HG02571 (cell line): ENCODE results near the gene LUC7L.
"Not testable (repeated sequence)": the region's sequence is repeated elsewhere in the genome, so short reads cannot be mapped to it uniquely, and the experiment has no call there.

Experiments used
- ATAC-seq: cut with Tn5 transposase; IDR thresholded peaks from one replicate; pipeline ENCODE4 v1.9.1; 2021; ENCODE audit warnings: mild to moderate bottlenecking, moderate library complexity; ENCODE audit not compliant: unreplicated experiment

The LUC7L gene

DNA sequence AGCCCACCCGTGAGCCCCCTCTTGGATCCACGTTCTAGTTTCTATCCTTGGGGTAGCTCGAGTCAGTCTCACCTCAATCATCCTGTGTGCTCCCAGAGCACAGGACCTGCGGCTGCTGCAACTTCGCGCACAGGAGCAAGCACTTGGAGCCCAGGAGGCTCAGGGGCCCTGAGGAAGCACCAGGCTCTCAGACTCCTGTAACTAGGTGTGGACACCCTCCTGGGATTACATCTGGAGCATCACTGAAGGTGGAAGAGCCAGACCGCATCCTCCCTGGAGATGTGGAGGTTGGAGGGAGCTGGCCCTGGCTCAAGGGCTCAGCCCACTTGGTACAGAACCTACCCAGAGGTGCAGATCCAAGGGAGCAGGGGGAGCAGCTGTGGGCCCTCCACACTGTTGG lies 46.2 kb downstream of the LUC7L start:
- no peak for ATAC-seq

DNA sequence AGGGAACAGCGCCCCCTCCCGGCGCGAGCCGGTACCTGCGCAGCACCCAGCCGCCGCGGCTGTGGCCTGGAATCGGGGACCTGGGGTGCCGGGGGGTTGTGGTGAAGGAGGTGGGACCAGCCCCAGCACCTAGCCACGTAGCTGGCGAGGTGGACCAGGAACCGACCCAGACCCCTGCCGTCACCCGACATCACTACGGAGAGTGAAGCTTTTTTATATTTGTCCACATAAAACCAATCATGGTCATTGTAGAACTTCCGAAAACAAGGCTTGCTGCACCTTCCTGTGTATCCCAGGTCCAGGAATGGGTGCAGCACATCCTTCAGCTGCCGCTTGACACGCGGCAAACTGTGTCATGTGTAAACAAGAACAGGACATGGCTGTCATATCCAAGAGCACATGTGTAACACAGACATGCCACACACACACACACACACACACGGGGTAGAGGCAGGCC lies 47.7 kb downstream of the LUC7L start:
- no peak for ATAC-seq

GRCh38 chr16:180681-181564 lies 48.3 kb downstream of the LUC7L start:
- no peak for ATAC-seq

DNA sequence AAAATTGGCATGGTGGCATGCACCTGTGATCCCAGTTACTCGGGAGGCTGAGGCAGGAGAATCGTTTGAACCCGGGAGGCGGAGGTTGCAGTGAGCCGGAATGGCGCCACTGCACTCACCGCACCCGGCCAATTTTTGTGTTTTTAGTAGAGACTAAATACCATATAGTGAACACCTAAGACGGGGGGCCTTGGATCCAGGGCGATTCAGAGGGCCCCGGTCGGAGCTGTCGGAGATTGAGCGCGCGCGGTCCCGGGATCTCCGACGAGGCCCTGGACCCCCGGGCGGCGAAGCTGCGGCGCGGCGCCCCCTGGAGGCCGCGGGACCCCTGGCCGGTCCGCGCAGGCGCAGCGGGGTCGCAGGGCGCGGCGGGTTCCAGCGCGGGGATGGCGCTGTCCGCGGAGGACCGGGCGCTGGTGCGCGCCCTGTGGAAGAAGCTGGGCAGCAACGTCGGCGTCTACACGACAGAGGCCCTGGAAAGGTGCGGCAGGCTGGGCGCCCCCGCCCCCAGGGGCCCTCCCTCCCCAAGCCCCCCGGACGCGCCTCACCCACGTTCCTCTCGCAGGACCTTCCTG lies 49.1 kb downstream of the LUC7L start, which contains the start of gene HBQ1:
Gene HBQ1, plus strand, starts transcription at position 359 of the 575 bp plus-strand sequence. Its CDS starts 28 bp downstream, at position 387.
- ATAC-seq = no peak

GRCh38 chr16:179211-180092 lies 49.8 kb downstream of the LUC7L start:
- no peak for ATAC-seq

DNA sequence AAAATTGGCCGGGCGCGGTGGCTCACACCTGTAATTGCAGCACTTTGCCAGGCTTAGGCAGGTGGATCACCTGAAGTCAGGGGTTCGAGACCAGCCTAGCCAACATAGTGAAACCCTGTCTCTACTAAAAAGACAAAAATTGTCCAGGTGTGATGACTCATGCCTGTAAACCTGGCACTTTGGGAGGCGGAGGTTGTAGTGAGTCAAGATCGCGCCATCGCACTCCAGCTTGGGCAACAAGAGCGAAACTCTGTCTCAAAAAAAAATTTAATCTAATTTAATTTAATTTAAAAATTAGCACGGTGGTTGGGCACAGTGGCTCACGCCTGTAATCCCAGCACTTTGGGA lies 50.6 kb downstream of the LUC7L start:
- ATAC-seq = no peak

GRCh38 chr16:177981-178667 lies 51.1 kb downstream of the LUC7L start:
- no peak for ATAC-seq

- ATAC-seq = no peak
Measured at GRCh38 chr16:177394-177822, 51.8 kb downstream of the LUC7L start.

DNA sequence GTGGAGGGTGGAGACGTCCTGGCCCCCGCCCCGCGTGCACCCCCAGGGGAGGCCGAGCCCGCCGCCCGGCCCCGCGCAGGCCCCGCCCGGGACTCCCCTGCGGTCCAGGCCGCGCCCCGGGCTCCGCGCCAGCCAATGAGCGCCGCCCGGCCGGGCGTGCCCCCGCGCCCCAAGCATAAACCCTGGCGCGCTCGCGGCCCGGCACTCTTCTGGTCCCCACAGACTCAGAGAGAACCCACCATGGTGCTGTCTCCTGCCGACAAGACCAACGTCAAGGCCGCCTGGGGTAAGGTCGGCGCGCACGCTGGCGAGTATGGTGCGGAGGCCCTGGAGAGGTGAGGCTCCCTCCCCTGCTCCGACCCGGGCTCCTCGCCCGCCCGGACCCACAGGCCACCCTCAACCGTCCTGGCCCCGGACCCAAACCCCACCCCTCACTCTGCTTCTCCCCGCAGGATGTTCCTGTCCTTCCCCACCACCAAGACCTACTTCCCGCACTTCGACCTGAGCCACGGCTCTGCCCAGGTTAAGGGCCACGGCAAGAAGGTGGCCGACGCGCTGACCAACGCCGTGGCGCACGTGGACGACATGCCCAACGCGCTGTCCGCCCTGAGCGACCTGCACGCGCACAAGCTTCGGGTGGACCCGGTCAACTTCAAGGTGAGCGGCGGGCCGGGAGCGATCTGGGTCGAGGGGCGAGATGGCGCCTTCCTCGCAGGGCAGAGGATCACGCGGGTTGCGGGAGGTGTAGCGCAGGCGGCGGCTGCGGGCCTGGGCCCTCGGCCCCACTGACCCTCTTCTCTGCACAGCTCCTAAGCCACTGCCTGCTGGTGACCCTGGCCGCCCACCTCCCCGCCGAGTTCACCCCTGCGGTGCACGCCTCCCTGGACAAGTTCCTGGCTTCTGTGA lies 52.5 kb downstream of the LUC7L start, which contains the start of gene HBA1:
Gene HBA1, plus strand, starts transcription at position 204 of the 906 bp plus-strand sequence. Its CDS starts 37 bp downstream, at position 241.
- not testable (repeated sequence) for ATAC-seq

DNA sequence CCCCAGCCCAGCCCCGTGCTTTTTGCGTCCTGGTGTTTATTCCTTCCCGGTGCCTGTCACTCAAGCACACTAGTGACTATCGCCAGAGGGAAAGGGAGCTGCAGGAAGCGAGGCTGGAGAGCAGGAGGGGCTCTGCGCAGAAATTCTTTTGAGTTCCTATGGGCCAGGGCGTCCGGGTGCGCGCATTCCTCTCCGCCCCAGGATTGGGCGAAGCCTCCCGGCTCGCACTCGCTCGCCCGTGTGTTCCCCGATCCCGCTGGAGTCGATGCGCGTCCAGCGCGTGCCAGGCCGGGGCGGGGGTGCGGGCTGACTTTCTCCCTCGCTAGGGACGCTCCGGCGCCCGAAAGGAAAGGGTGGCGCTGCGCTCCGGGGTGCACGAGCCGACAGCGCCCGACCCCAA lies 53.2 kb downstream of the LUC7L start:
- ATAC-seq = not testable (repeated sequence)

- no peak for ATAC-seq
Measured at GRCh38 chr16:175011-175949, 54.0 kb downstream of the LUC7L start.

DNA sequence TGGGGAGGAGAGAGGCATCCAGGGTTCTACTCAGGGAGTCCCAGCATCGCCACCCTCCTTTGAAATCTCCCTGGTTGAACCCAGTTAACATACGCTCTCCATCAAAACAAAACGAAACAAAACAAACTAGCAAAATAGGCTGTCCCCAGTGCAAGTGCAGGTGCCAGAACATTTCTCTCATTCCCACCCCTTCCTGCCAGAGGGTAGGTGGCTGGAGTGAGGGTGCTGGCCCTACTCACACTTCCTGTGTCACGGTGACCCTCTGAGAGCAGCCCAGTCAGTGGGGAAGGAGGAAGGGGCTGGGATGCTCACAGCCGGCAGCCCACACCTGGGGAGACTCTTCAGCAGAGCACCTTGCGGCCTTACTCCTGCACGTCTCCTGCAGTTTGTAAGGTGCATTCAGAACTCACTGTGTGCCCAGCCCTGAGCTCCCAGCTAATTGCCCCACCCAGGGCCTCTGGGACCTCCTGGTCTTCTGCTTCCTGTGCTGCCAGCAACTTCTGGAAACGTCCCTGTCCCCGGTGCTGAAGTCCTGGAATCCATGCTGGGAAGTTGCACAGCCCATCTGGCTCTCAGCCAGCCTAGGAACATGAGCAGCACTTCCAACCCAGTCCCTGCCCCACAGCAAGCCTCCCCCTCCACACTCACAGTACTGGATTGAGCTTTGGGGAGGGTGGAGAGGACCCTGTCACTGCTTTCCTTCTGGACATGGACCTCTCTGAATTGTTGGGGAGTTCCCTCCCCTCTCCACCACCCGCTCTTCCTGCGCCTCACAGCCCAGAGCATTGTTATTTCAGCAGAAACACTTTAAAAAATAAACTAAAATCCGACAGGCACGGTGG lies 55.1 kb downstream of the LUC7L start:
- ATAC-seq = not testable (repeated sequence)

- not testable (repeated sequence) for ATAC-seq
Measured at GRCh38 chr16:173211-173854, 55.9 kb downstream of the LUC7L start.

DNA sequence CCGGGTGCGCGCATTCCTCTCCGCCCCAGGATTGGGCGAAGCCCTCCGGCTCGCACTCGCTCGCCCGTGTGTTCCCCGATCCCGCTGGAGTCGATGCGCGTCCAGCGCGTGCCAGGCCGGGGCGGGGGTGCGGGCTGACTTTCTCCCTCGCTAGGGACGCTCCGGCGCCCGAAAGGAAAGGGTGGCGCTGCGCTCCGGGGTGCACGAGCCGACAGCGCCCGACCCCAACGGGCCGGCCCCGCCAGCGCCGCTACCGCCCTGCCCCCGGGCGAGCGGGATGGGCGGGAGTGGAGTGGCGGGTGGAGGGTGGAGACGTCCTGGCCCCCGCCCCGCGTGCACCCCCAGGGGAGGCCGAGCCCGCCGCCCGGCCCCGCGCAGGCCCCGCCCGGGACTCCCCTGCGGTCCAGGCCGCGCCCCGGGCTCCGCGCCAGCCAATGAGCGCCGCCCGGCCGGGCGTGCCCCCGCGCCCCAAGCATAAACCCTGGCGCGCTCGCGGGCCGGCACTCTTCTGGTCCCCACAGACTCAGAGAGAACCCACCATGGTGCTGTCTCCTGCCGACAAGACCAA lies 56.8 kb downstream of the LUC7L start, which contains the start of gene HBA2:
Gene HBA2, plus strand, starts transcription at position 503 of the 568 bp plus-strand sequence. Its CDS starts 37 bp downstream, at position 540.
- not testable (repeated sequence) for ATAC-seq

DNA sequence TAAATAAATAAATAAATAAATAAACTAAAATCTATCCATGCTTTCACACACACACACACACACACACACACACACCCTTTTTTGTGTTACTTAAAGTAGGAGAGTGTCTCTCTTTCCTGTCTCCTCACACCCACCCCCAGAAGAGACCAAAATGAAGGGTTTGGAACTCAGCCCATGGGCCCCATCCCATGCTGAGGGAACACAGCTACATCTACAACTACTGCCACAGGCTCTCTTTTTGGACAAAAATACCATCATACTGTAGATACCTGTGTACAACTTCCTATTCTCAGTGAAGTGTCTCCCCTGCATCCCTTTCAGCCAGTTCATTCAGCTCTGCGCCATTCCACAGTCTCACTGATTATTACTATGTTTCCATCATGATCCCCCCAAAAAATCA lies 58.5 kb downstream of the LUC7L start:
- no peak for ATAC-seq

- not testable (repeated sequence) for ATAC-seq
Measured at GRCh38 chr16:170088-170507, 59.2 kb downstream of the LUC7L start.
